ENCODE results near the gene LIG3.

DNA sequence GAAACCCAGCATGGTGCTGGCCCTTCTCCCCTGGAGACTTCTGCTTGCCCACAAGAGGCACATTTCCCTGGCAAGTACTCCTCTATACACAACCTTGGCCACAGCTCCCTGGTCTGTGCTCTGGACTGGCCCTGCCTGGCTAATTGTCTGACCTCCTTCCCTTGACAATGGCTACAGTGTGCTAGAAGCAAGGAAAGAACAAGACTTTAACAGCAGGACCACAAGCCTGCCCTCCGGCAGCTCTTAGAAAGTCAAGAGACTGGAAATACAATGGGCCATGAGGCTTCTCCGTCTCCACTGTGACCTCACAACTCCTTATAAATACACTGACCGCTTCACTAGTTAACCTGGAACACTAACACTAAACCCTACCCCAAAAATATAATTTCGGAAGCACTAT, 36.7 kb downstream of the LIG3 start:
- no peak for TF ChIP-seq POLR2A (IDR thresholded peaks at IDR 0.05)
- no peak for TF ChIP-seq EP300 (IDR thresholded peaks at IDR 0.05; ENCODE audit: low read depth)
